T-helper 9 cell (primary cell): ENCODE measurements around the gene ANGPT4.
"Not testable (repeated sequence)": the region's sequence is repeated elsewhere in the genome, so short reads cannot be mapped to it uniquely, and the experiment has no call there.

ENCODE experiments used
- DNase-seq: peaks from one replicate; pipeline ENCODE4 v3.0.0-alpha.2; 2020

Gene ANGPT4

DNA sequence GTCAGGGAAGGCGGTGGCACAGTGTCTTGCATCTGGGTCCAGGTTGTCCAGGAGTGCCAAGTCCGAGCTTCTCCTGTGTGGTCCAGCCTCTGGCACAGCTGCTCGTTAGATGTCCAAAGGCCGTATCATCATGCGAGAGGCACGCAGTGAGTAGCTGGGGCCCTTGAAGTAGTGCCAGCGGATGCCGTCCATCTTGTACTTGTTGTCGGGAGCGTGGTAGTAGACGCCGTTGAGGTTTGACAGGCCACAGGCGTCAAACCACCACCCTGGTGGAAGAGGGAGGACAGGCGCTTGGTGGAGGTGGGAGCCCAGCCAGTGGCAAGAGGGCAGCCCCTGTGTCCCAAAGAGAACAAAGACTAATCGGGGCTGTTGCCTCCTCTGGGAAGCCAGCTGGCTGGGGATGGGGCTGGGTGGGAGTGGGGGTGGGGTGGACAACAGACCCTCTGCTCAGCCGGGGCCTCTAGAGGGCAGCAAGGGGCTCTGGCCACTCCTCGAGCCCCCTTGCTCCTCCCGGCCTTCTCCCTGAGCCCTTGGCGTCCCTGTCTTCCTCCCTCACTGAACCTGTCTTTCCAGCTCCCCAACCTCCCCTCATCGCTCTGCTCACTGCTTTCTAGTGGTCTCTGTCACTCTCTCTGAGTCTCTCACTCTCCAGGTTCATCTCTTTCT, 43.1 kb downstream of the ANGPT4 start:
- DNase-seq = no peak

DNA sequence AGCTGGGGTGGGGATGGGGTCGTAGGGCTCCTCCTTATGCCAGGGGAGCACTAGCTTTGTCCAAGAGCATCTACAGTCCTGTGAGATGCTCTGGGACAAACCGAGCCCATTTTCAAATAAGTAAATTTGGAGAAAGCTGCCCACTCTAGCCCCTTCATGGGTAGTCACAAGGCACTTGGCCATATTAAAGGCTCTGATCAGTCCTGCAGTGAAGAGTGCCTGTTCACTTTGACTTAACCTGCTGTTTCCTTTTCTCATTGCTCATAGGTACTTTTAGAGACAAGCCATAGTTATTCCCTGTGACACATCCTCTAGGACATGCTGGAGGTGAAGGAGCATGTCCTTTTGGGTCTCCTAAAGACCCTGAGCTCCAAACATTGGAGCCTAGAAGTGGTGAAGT, 44.2 kb downstream of the ANGPT4 start:
- no peak for DNase-seq

- no peak for DNase-seq
Measured at GRCh38 chr20:871436-871835, 44.7 kb downstream of the ANGPT4 start.

DNA sequence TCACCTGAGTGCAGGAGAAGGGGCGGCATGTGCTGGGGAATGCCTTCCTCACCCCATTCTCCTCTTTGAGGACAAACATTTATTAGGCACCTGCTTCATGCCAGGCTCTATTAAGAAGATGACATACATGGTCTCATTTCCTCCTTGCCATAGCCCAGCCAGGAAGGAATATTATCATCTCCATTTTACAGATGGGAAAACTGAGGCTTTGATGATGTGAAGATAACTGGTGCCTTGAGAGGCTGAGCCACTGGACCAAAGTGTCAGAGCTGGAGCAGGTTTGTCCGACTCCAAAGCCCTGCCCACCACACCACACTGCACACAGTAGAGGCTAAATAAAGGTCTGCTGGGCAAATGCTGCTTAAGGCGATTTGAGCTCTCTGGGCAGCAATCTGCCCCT, 45.4 kb downstream of the ANGPT4 start:
- DNase-seq = no peak

- no peak for DNase-seq
Measured at GRCh38 chr20:869606-870005, 46.5 kb downstream of the ANGPT4 start.

DNA sequence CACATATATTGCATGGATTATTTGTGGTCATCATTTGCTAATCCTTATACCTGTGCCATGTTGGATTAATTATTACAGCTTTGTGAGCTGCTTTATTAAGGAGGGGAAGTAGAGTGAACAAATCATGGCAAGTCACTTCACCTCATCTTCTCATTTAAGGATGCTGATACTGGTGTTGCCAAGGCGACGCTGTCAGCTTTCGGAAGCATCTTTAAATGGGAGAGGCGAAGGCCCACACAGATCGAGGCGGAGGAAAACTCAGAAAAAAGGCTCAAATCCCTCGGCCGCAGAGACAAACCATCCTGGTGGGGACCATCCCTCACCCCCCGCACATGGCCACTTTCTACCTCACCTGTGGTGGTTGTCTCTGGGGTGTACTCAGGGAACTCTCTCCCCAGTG, 47.9 kb downstream of the ANGPT4 start:
- DNase-seq = no peak

DNA sequence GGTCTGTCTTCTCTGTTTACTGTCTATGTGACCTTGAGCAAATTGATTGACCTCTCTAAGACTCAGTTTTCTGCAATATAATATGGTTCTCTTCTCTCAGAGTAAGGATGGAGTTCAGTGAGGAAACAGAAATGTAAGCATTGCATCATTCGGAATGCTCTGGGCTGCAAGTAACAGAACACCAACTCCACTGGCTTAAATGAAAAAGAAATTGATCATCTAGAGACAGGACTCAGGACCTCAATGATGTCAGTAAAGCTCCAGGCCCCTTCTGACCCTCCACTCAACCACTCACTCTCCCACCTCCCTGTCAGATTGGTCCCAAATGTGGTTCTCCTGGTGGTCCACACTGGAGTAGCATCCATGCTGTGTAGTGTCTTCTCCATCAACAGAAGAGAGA, 50.7 kb downstream of the ANGPT4 start:
- DNase-seq = no peak

DNA sequence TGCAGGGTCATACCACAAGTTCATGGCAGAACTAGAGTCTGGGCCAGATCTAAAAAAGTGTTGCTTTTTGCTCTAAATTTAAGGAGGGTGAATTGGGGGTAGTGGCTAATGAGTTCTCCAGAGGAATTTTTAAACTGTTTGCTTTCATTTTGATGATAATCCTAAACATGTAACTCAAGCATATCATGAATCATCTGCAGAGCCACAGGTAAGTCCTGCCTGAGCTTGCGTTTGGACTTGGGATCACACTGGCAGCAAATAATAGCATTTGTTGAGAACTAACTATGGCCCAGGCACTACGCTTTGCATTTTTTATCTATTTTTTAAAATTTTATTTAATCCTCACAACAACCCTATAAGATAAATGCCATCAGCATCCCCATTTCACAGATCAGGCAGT, 55.2 kb downstream of the ANGPT4 start:
- no peak for DNase-seq

DNA sequence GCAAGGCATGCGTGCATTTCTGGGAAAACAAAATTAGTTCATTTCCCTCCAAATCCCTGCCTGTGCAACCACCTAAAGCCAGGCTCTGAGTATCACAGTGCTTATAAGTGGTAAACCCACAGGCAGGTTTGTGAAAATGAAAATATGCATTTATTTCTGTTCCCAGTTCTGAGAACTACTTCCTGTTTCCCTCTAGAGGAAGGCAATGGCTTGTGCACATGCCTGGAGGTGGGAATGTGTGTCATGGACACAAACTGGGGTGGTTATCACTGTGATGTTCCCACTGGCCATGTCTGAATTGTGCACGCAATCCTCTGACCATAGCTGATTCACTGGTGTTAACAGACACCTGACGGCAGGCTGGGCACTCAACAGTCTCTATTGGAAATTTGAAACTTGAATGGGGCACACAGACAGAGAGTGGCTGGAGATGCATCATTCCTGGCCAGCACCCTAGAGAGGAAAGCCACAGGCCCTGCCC, 56.3 kb downstream of the ANGPT4 start:
- DNase-seq = no peak

DNA sequence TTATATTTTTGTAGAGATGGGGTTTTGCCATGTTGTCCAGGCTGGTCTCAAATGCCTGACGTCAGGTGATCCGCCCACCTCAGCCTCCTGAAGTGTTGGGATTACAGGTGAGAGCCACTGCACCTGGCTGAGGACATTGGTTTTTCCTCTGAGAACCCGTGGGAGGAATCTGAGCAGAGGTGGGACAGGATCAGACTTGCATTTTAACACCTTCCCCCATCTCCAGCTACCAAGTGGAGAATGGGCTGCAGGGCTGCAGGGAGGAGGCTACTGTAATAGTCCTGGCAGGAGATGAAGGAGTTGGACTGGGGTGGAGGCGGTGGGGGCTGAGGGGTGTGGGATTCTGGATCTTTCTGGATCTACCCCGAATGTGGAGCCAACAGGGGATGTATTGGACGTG, 58.1 kb downstream of the ANGPT4 start:
- no peak for DNase-seq

DNA sequence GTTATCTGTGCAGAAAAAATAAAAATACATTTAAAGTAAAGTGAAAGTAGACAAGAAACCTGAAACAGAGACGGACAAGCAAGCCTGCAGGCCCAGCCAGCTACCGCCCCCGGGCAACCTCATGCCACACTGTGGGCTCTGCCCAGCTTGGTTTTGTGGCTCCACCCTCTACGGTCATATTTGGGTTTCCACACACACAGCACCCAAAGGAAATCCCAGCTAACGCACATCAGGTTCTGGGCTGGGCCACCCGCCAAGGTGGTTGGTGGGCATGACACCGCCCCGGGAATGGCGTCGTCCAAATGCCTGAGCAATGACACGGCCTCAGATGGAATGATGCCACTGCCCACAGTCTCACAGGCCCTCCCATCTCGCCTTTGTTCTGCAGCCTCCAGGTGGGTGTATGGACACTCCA, 59.8 kb downstream of the ANGPT4 start:
- DNase-seq = no peak

GRCh38 chr20:855466-856360, 60.4 kb downstream of the ANGPT4 start:
- no peak for DNase-seq

DNA sequence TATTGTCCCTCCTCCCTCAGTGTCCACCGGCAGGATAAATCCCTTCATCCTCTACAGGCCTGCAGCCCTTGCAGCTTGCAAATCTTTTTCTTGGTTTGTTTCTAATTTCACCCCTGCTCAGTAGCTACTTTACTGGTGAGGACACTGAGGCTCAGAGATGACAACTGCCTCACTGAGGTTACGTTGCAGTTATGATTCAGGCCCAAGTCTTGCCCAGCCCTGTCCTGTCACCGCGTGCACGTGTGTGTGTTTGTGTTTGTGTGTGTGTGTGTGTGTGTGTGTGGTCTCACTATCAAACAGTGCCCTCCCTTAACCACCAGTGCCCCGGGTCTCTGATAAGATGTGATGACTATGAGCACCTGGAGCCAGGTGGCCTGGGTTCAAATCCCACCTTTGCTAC, 61.5 kb downstream of the ANGPT4 start:
- DNase-seq = no peak

- no peak for DNase-seq
Measured at GRCh38 chr20:853406-853996, 62.6 kb downstream of the ANGPT4 start.

GRCh38 chr20:848731-849130, 67.4 kb downstream of the ANGPT4 start:
- not testable (repeated sequence) for DNase-seq

GRCh38 chr20:848193-848592, 67.9 kb downstream of the ANGPT4 start:
- no peak for DNase-seq

- DNase-seq = peak; percentile 37
Measured at GRCh38 chr20:846894-847278, 69.2 kb downstream of the ANGPT4 start.

DNA sequence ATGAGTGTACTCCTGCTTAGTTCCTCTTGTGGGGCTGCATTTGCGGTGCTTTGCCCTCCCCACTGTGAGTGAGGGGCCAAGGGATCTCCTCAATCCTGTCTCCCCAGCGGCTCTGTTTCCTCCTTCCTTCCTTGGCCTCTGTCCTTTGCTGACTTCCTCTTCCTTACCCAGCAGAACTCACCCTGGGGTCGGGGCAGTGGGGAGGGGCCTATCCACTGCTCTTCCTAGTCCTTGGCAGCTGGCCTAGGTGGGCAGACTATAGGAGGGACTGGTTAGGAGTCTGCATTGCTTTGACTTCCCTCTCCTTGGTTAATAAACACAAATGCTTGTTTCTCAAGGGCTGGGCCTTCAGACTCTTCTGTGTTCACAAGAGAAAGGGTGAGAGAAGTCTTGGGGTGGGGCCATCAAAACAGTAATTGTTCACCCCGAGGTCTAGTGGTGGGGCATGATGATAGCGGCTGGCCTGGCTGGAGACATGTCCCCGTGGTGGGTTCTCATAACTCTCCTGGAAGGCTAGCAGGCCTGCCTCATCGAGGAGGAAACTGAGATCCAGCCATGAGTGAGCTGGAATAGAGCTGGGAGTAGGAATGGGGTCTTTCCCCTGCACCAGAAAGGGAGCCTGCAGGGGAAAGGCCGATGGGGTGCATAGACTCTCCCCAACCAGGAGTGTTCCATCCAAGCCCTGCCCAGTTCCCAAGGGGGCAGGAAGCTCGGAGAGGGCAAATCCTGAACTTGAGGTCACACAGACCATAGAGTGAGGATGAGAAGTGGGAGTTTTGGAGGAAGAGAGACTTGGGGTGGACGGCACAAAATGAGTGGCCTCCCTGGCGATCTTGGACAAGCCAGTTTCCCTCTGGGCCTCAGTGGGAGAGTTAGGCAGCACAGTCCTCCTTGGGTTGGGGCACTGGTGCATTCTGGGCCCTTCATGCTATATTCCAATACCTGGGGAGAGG, 69.9 kb downstream of the ANGPT4 start:
- DNase-seq = no peak

DNA sequence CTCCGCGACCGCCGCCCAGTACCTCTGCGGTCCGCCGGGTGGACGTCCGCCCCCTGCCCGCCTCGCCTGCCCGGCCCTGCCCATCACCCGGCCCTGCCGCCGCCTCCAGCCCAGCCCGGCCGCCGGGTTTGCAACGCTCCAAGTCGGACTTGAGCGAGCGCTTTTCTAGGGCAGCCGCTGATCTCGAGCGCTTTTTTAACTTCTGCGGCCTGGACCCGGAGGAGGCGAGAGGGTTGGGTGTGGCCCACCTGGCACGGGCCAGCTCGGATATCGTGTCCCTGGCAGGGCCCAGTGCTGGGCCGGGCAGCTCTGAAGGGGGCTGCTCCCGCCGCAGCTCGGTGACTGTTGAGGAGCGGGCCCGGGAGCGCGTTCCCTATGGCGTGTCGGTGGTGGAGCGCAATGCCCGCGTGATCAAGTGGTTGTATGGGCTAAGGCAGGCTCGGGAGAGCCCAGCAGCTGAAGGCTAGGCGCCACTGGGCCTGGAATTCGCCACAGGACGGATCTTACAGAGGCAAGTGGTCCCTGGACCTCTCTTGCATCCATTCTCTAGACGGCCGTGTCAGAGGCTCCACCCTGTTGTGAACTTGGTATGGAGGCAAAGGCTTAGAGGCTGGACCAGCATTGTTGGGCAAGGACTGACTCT, 70.8 kb downstream of the ANGPT4 start:
- no peak for DNase-seq

DNA sequence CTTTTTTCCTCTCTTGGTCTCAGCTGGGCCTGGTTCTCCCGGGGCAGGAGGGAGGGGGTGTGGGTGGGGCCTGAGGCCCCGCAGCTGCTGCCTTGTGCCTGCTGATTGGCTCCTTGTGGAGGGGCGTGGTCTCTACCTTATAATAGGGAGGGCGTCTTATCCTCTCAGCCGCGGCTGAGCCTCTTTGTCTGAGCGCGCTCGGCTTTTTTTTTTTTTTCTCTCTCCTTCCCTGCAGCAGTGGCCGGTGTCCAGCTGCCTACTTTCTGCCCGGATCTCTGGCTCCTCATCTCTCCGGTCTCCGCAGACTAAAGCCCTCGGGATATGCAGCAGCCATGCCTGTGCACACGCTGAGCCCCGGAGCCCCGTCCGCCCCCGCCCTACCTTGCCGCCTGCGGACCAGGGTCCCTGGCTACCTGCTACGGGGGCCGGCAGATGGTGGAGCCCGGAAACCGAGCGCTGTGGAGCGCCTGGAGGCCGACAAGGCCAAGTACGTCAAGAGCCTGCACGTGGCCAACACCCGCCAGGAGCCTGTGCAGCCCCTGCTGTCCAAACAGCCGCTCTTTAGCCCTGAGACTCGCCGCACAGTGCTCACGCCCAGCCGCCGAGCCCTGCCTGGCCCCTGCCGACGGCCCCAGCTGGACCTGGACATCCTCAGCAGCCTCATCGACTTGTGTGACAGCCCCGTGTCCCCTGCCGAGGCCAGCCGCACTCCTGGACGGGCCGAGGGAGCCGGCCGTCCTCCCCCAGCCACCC, 71.5 kb downstream of the ANGPT4 start:
- peak; percentile 88 for DNase-seq

DNA sequence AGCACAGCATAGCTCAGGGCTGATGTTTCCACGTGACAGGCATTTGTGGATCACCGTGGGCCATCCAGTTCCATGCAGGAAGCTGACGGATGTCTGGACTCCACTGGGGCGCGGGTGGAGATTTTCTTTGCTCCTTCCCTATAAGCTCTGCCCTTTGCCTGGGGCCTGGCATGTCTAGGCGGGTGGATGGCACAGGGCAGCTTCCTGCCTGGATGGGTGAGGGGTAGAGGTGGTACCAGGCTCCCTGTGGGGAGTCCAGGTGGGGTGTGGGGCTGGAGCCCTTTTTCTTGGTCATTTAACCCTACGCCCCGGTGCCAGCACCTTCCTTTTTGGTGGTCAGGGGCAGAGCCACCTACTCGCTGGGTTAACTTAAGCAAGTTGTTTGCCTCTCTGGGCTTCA, 72.2 kb downstream of the ANGPT4 start:
- DNase-seq = no peak
